Measurements from ENCODE around the gene OPTC.

The OPTC gene

DNA sequence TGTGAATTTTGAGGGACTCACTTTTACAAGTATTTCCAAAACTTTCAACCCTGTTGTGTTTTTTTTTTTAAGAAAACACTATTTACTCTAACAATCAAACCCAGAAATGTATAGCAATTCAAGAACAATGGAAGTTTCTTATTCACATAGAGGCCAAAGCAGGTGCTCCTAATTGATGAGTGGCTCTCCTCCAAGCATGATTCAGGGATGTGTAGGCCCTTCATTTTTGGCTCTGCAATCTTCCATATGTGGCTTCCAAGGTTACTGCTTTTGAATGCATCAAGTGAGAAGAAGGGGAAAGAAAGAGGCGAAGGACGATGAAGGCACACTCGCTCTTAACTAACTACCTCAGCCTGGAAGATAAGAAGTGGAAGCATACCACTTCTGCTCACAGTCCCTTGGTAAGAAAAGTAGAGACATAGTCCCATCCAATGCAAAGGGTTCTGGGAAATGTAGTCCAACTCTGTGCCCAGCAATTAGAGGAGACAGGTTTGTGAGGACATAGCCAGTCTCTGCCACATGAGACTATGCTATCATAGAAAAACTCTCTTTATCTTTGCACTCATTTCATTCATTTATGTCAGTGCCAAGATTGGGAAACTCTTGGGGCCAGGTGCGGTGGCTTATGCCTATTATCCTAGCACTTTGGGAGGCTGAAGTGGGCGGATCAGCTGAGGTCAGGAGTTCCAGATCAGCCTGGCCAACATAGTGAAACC is 46.0 kb downstream of the OPTC start:
- TF ChIP-seq, protein P1, sequence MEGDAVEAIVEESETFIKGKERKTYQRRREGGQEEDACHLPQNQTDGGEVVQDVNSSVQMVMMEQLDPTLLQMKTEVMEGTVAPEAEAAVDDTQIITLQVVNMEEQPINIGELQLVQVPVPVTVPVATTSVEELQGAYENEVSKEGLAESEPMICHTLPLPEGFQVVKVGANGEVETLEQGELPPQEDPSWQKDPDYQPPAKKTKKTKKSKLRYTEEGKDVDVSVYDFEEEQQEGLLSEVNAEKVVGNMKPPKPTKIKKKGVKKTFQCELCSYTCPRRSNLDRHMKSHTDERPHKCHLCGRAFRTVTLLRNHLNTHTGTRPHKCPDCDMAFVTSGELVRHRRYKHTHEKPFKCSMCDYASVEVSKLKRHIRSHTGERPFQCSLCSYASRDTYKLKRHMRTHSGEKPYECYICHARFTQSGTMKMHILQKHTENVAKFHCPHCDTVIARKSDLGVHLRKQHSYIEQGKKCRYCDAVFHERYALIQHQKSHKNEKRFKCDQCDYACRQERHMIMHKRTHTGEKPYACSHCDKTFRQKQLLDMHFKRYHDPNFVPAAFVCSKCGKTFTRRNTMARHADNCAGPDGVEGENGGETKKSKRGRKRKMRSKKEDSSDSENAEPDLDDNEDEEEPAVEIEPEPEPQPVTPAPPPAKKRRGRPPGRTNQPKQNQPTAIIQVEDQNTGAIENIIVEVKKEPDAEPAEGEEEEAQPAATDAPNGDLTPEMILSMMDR (IDR thresholded peaks at IDR 0.05; ENCODE audit: low read depth, low read length) = no peak
- H3K4me3 ChIP-seq (ENCODE audit: low read depth, low read length) = no peak overlapping the region

- no peak overlapping the region for H3K4me3 ChIP-seq (ENCODE audit: low read depth, low read length)
- TF ChIP-seq, protein P1 (IDR thresholded peaks at IDR 0.05; ENCODE audit: low read depth, low read length) = no peak
These were observed 50.5 kb downstream of the OPTC start for GRCh38 chr1:203544485-203544884.

- H3K4me3 ChIP-seq (ENCODE audit: low read depth, low read length) = no peak overlapping the region
- TF ChIP-seq, protein P1 (IDR thresholded peaks at IDR 0.05; ENCODE audit: low read depth, low read length) = no peak
These were observed 51.2 kb downstream of the OPTC start for GRCh38 chr1:203544978-203545816.

DNA sequence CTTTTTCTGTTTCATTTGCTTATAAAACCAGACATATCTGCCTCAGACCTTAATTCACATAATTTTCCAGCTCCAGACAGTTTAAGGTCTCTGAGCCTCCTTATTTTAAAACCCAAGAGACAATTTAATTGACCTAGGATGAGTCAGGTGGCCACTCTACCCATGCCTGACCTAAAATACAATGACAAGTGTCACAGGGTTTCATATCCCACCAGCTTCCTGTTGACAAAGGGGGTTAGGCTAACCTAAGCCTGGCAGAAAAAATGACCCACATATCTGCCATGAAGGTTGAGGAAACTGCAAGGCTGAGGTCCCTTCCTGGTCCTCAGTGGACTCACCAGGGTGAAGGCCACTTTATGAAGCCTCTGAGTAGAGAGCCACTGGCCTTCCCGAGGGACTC is 52.3 kb downstream of the OPTC start:
- TF ChIP-seq, protein P1 (IDR thresholded peaks at IDR 0.05; ENCODE audit: low read depth, low read length) = no peak
- no peak overlapping the region for H3K4me3 ChIP-seq (ENCODE audit: low read depth, low read length)

GRCh38 chr1:203547147-203547546 is 53.2 kb downstream of the OPTC start:
- TF ChIP-seq, protein P1 (IDR thresholded peaks at IDR 0.05; ENCODE audit: low read depth, low read length) = no peak
- no peak overlapping the region for H3K4me3 ChIP-seq (ENCODE audit: low read depth, low read length)

DNA sequence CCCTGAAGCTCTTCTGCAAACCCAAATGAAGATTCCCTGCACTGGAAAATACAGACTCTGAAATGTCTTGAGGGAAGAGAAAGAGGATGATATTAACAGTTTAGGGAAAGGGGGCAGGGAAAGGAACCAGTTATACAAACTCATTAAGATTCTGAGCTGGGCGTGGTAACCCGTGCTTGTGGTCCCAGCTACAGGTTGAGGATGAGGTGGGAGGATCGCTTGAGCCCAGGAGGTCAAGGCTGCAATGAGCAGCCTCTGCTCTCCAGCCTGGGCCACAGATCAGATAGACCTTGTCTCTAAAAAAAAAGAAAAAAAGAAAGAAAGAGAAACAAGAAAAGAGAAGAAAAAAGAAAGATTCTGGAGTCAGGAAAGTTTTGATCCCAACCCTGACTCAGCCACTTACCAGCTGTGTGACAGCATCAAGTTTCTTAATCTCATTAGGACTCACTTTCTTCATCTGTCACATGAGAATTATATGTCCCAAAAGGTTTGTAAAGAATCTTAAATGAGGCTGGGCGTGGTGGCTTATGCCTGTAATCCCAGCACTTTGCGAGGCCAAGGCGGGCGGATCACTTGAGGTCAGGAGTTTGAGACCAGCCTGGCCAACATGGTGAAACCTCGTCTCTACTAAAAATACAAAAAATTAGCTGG is 53.9 kb downstream of the OPTC start:
- TF ChIP-seq, protein P1 (IDR thresholded peaks at IDR 0.05; ENCODE audit: low read depth, low read length) = no peak
- H3K4me3 ChIP-seq (ENCODE audit: low read depth, low read length) = no peak overlapping the region
